GM18498 (cell line): ENCODE data around the gene TACC2.
"Not testable (repeated sequence)": the region's sequence is repeated elsewhere in the genome, so short reads cannot be mapped to it uniquely, and the experiment has no call there.

Source experiments
- ATAC-seq: cut with Tn5 transposase; IDR thresholded peaks from one replicate; pipeline ENCODE4 v1.9.1; 2021; ENCODE audit warnings: mild to moderate bottlenecking, moderate library complexity; ENCODE audit not compliant: unreplicated experiment

The TACC2 gene

GRCh38 chr10:121983852-121984251, 5.1 kb upstream of the TACC2 start:
- ATAC-seq = no peak

GRCh38 chr10:121984463-121984862, 4.5 kb upstream of the TACC2 start:
- no peak for ATAC-seq

- no peak for ATAC-seq
These were observed 1.2 kb downstream of the TACC2 start for GRCh38 chr10:121990015-121990677.

- ATAC-seq = not testable (repeated sequence)
These were observed 2.8 kb downstream of the TACC2 start for GRCh38 chr10:121991727-121992126.

GRCh38 chr10:121994429-121994941, 5.5 kb downstream of the TACC2 start:
- no peak for ATAC-seq

- ATAC-seq = no peak
These were observed 9.5 kb downstream of the TACC2 start for GRCh38 chr10:121998462-121998861.

GRCh38 chr10:121999301-121999700, 10.3 kb downstream of the TACC2 start:
- ATAC-seq = no peak

GRCh38 chr10:122001698-122002097, 12.7 kb downstream of the TACC2 start:
- no peak for ATAC-seq

GRCh38 chr10:122007415-122007814, 18.5 kb downstream of the TACC2 start:
- ATAC-seq = no peak

GRCh38 chr10:122010405-122011050, 21.6 kb downstream of the TACC2 start:
- ATAC-seq = no peak

GRCh38 chr10:122012731-122013130, 23.8 kb downstream of the TACC2 start:
- ATAC-seq = no peak

GRCh38 chr10:122013311-122013780, 24.4 kb downstream of the TACC2 start:
- ATAC-seq = no peak

- ATAC-seq = no peak
These were observed 25.8 kb downstream of the TACC2 start for GRCh38 chr10:122014652-122015248.

GRCh38 chr10:122017926-122018325, 29.0 kb downstream of the TACC2 start:
- not testable (repeated sequence) for ATAC-seq

GRCh38 chr10:122018491-122018890, 29.5 kb downstream of the TACC2 start:
- ATAC-seq = no peak

- ATAC-seq = no peak
These were observed 30.0 kb downstream of the TACC2 start for GRCh38 chr10:122018951-122019413.

GRCh38 chr10:122019414-122019975, 30.5 kb downstream of the TACC2 start:
- no peak for ATAC-seq

GRCh38 chr10:122020226-122020625, 31.3 kb downstream of the TACC2 start:
- no peak for ATAC-seq

GRCh38 chr10:122021379-122021778, 32.4 kb downstream of the TACC2 start:
- ATAC-seq = no peak

GRCh38 chr10:122021828-122022227, 32.9 kb downstream of the TACC2 start:
- no peak for ATAC-seq

GRCh38 chr10:122022276-122022675, 33.3 kb downstream of the TACC2 start:
- no peak for ATAC-seq
